CD4-positive, alpha-beta T cell treated with Interleukin-10 for 1 hour (primary cell): ENCODE measurements around the gene RBL2.
"Not testable (repeated sequence)": the region's sequence is repeated elsewhere in the genome, so short reads cannot be mapped to it uniquely, and the experiment has no call there.

ENCODE experiments used
- DNase-seq: peaks from one replicate; pipeline ENCODE4 v3.0.0-alpha.2; 2020

Gene RBL2, protein sequence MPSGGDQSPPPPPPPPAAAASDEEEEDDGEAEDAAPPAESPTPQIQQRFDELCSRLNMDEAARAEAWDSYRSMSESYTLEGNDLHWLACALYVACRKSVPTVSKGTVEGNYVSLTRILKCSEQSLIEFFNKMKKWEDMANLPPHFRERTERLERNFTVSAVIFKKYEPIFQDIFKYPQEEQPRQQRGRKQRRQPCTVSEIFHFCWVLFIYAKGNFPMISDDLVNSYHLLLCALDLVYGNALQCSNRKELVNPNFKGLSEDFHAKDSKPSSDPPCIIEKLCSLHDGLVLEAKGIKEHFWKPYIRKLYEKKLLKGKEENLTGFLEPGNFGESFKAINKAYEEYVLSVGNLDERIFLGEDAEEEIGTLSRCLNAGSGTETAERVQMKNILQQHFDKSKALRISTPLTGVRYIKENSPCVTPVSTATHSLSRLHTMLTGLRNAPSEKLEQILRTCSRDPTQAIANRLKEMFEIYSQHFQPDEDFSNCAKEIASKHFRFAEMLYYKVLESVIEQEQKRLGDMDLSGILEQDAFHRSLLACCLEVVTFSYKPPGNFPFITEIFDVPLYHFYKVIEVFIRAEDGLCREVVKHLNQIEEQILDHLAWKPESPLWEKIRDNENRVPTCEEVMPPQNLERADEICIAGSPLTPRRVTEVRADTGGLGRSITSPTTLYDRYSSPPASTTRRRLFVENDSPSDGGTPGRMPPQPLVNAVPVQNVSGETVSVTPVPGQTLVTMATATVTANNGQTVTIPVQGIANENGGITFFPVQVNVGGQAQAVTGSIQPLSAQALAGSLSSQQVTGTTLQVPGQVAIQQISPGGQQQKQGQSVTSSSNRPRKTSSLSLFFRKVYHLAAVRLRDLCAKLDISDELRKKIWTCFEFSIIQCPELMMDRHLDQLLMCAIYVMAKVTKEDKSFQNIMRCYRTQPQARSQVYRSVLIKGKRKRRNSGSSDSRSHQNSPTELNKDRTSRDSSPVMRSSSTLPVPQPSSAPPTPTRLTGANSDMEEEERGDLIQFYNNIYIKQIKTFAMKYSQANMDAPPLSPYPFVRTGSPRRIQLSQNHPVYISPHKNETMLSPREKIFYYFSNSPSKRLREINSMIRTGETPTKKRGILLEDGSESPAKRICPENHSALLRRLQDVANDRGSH

DNA sequence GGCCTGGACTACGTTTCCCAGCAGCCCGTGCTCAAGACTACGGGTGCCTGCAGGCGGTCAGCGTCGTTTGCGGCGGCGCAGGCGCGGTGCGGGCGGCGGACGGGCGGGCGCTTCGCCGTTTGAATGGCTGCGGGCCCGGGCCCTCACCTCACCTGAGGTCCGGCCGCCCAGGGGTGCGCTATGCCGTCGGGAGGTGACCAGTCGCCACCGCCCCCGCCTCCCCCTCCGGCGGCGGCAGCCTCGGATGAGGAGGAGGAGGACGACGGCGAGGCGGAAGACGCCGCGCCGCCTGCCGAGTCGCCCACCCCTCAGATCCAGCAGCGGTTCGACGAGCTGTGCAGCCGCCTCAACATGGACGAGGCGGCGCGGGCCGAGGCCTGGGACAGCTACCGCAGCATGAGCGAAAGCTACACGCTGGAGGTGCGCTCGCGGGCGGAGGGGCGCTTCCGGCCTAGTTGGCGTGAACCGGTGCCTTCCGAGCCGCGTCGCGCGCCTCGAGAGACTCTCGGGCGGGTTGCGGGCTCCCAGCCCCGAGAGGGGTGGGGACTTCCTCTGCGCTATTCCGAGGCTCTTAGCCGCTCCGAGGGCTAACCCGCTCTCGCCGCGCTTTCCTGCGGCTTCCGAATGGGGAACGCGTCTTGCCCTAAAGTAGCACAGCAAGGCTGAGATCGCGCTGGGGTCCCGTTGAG lies at the start of gene RBL2:
TSS of gene RBL2 (plus strand) at position 95 of the 689 bp plus-strand sequence. CDS start at position 181, 86 bp downstream.
- peak; percentile 87 for DNase-seq

DNA sequence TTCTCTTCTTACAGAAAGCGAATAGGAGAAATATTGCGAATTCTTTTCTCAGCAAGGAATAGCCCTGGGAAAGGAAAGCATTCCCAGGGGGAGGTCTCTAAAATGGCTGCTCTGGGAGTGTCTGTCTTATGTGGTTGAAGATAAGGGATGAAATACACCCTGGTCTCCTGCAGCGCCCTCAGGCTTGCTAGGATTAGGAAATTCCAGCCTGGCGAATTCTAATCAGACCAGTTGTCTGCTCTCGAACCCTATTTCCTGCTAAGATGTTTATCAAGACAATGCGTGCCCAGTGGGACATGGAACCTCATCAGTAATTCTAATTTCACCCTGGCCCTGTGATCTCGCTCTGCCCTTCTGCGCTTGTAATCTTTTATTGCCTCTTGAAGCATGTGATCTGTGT lies 49.7 kb upstream of the RBL2 start:
- DNase-seq: not testable (repeated sequence)

- no peak for DNase-seq
These were observed 29.3 kb upstream of the RBL2 start for GRCh38 chr16:53404959-53405358.

DNA sequence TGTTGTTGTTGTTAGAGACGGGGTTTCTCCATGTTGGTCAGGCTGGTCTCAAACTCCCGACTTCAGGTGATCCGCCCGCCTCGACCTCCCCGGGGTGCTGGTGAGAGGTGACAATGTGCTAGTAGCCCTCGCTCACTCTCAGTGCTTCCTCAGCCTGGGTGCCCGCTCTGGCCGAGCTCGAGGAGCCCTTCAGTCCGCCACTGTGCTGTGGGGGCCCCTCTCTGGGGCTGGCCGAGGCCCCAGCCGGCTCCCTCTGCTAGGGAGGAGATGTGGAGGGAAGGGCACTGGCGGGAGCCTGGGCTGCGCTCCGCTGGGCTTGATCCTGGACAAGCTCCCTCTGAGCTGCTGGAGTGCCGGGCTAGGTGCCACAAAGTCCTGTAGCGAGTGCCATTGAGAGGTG lies 21.7 kb upstream of the RBL2 start:
- no peak for DNase-seq

GRCh38 chr16:53413864-53414263 lies 20.4 kb upstream of the RBL2 start:
- no peak for DNase-seq

GRCh38 chr16:53414381-53414780 lies 19.9 kb upstream of the RBL2 start:
- no peak for DNase-seq

GRCh38 chr16:53415504-53415903 lies 18.8 kb upstream of the RBL2 start:
- DNase-seq: no peak

GRCh38 chr16:53417011-53417410 lies 17.3 kb upstream of the RBL2 start:
- no peak for DNase-seq

GRCh38 chr16:53417976-53418375 lies 16.3 kb upstream of the RBL2 start:
- DNase-seq: no peak

- not testable (repeated sequence) for DNase-seq
These were observed 14.9 kb upstream of the RBL2 start for GRCh38 chr16:53419383-53419709.

GRCh38 chr16:53421248-53421647 lies 13.0 kb upstream of the RBL2 start:
- no peak for DNase-seq

GRCh38 chr16:53423968-53424367 lies 10.3 kb upstream of the RBL2 start:
- not testable (repeated sequence) for DNase-seq

DNA sequence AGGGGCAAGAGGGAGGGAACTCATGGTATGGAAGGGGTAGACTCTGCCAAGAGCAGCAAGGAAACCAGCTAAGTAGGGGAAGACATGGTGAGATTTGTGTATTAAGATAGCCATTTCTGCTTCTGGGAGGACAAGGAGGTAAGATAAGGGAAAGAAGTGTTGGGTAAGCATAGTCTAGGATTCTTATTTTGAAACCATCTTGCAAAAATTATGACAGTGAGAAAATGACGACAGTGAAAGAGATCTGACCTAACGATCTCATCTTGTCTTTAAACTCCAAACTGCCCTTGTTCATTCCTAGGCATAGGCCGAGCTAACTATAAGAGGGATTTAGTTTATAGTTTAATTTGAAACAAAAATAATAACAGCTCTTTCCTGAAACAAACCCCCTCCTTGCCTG lies 5.6 kb upstream of the RBL2 start:
- no peak for DNase-seq

GRCh38 chr16:53429221-53429943 lies 4.9 kb upstream of the RBL2 start:
- no peak for DNase-seq

DNA sequence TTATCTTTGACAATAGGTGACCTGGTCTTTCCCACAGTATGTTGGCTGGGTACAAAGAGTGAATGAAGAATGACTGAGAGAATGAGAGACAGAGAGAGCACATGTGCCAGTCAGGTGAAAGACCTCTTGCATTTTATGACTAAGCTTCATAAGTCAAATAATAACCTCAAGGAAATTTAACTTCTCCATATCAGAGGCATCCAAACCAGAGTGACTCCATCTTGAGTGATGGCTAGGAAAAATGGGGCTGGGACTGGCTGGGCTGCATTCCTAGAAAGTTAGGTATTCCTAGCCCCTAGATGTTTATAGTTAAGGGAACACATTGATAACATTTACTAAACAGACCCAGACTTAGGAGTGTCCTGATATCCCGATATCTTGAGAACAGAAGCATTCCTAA lies 3.9 kb upstream of the RBL2 start:
- DNase-seq: no peak

DNA sequence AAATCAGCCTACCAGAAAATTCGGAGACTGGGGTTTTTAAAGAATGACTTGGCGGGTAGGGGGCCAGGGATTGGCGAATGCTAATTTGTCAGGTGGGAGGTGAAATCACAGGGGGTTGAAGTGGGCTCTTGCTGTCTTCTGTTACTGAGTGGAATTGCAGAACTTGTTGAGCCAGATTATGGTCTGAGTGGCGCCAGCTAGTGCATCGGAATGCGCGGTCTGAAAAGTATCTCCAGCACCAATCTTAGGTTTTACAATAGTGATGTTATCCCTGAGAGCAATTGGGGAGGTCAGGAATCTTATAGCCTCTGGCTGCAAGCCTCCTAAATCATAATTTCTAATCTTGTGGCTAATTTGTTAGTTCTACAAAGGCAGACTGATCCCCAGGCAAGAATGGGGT lies 762 bp upstream of the RBL2 start:
- DNase-seq: no peak

- no peak for DNase-seq
These were observed 318 bp upstream of the RBL2 start for GRCh38 chr16:53433930-53434376.

GRCh38 chr16:53435066-53435688 lies 906 bp downstream of the RBL2 start:
- DNase-seq: peak; percentile 79

DNA sequence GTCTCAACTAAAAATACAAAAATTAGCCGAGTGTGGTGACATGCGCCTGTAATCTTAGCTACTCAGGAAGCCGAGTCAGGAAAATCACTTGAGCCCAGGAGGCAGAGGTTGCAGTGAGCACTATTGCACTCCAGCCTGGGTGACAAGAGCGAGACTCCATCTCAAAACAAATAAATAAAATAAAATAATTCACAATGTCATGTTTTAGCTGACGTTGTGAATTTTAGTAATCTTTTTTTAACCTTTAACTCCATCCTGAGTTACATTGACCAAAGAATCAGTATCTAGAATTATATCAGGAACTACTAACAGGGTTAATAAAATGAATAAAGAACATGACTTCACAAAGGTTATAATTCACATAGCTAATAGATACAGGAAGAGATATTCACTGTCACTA lies 5.9 kb downstream of the RBL2 start:
- no peak for DNase-seq

GRCh38 chr16:53445534-53445933 lies 11.3 kb downstream of the RBL2 start:
- no peak for DNase-seq

DNA sequence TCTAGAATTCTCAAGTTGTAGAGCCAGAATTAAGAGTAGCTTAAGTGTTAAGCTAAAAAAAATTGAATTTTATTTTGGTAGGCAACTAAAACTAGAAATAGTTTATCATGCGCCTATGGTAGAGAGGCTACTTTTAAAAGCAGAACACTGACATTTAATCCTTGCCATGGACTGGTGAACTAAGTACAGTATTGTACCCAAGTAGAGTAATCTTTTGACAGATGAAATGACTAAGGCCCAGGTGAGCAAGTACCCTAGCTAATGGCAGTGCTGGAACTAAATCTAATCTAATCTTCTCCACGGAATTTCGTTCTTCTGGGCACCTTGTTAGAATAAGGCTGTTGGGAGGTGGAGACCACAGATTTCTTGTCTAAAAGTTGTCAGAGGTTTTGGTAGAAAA lies 11.8 kb downstream of the RBL2 start:
- no peak for DNase-seq
